PC-9 (cell line): ENCODE results near the gene PGM2.

ENCODE experiments used
- EZH2 ChIP-seq: fragments of 200-600 bp; sonication (generic); IDR thresholded peaks from 2 replicates; pipeline ENCODE4 v1.8.0; 2017; ENCODE audit warnings: antibody characterized with exemption, low read depth
- TF ChIP-seq, protein P1 (sequence below): fragments of 200-600 bp; sonication (generic); conservative IDR thresholded peaks from 2 replicates; pipeline ENCODE4 v1.6.1; 2017; ENCODE audit warnings: mixed run types, antibody characterized with exemption, mild to moderate bottlenecking, moderate library complexity

DNA sequence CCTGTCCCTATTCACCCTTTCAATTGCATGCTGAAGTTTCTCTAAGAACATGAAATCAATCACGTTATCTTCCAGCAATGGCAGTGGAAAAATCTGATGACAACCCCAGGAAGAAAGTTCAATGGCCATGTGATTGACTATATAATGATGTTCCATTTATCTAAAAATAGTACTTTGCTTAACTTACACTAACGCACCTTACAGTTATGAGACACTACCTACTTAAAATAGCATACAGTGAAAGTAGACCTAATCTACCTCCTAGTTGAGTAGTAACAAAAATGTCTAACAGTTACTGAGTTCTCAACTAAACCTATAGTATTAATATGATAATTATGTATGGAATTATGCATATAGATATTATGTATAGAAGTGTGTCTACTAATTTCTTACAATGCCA lies 28.6 kb upstream of the PGM2 start:
- TF ChIP-seq, protein P1, sequence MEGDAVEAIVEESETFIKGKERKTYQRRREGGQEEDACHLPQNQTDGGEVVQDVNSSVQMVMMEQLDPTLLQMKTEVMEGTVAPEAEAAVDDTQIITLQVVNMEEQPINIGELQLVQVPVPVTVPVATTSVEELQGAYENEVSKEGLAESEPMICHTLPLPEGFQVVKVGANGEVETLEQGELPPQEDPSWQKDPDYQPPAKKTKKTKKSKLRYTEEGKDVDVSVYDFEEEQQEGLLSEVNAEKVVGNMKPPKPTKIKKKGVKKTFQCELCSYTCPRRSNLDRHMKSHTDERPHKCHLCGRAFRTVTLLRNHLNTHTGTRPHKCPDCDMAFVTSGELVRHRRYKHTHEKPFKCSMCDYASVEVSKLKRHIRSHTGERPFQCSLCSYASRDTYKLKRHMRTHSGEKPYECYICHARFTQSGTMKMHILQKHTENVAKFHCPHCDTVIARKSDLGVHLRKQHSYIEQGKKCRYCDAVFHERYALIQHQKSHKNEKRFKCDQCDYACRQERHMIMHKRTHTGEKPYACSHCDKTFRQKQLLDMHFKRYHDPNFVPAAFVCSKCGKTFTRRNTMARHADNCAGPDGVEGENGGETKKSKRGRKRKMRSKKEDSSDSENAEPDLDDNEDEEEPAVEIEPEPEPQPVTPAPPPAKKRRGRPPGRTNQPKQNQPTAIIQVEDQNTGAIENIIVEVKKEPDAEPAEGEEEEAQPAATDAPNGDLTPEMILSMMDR, result no peak
- TF ChIP-seq EZH2, result no peak
